ENCODE measurements around the gene GDAP1L1.
A peak's percentile ranks its signal among the peaks of the same experiment; 100 is the strongest.
"Not testable (repeated sequence)": the region's sequence is repeated elsewhere in the genome, so short reads cannot be mapped to it uniquely, and the experiment has no call there.

The GDAP1L1 gene

GRCh38 chr20:44221368-44221954 lies 25.6 kb upstream of the GDAP1L1 start:
- no peak for DNase-seq

DNA sequence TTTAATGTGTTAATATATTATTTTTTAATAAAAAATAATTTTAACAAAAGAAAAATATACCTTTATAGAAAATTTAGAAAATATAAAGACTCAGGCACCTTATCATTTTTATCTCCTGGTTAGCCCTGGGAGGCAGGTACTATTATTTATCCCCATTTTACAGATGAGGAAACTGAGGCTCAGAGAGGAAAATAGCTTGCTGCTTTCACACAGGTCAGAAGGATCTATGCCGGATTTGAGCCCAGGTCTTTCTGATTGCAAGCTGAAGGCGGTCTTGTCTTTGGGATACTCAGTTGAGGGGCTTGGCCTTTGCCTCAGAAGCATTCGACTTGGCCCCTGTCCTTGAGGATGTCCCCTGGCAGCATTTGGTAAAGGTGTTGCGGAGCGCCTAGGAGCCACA lies 25.1 kb upstream of the GDAP1L1 start:
- no peak for DNase-seq

DNA sequence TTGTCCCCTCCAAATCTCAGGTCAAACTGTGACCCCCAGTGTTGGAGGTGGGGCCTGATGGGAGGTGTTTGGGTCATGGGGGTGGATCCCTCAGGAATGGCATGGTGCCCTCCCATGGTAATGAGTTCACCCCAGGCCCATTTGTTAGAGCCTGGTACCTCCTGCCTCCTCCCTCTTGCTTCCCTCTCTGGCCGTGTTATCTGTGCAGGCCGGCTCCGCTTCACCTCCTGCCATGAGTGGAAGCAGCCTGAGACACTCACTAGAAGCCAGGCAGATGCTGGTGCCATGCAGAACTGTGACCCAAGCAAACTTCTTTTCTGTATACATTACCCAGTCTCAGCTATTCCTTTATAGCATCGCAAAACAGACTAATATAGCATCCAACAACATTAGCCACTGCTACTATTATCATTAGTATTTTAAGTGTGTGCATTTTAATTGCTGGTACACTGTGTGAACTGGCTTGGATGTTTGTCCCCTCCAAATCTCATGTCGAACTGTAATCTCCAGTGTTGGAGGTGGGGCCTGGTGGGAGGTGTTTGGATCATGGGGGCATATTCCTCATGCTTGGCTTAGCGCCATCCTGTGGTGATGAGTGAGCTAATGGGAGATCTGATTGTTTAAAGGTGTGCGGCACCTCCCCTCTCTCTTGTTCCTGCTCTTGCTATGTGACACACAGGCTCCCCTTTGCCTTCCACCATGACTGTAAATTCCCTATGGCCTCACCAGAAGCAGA lies 24.3 kb upstream of the GDAP1L1 start:
- no peak for DNase-seq

DNA sequence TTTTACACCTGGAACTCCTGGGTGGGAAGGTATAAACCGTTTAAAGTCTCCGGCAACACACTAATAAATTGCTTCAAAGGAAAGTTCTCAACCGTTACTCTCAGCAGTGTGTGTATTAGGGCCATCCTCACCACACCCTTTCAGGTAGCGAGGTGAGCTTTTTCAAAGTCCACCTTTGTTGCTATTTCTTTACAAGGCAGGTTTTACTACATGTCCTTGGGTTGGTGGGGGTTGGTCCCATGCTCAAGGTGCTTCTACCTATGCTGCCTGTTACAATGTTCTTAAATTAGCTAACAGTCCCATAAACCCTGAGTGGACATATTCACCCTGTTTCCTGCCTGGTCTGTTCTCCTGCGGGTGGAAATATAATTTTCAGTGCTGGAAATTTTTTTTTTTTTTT lies 23.4 kb upstream of the GDAP1L1 start:
- DNase-seq: no peak

- DNase-seq: no peak
These were observed 22.5 kb upstream of the GDAP1L1 start for GRCh38 chr20:44224637-44225036.

DNA sequence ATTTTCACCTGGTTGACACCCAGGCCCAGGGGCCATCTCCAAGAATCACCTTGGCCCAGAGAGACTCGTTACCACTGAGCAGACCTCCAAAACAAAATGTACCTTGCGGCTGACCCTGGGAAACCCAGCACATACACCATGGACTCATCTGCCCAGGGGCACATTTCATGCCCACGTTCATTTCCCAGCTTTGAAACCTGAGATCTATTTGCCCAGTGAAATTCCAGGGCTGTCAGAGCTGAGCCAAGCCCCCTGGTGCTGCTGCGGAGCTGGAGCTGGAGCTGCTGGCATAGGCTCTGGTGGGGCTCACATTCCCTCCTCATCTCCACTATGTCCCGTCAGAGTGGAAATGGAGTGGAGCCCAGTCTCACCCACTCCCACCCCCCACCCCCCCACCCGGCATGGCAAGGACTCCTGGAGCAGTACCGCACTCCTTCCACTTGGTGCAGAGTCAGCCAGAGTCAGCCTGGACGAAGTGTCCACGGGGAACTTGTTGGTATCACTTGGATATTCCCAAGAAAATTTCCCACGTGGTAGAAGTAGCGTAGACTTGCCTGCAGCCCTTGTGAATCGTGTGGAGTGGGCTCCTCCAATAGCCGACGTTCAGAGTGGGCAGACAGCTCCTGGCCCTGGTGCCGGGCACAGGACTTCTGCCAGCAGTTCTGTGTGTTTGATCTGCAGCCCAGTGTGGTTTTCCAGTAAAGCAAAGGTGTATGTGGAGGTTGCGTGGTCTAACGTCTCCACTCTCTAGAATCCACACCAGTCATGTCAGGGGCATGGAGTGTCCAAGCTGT lies 18.4 kb upstream of the GDAP1L1 start:
- DNase-seq: no peak

DNA sequence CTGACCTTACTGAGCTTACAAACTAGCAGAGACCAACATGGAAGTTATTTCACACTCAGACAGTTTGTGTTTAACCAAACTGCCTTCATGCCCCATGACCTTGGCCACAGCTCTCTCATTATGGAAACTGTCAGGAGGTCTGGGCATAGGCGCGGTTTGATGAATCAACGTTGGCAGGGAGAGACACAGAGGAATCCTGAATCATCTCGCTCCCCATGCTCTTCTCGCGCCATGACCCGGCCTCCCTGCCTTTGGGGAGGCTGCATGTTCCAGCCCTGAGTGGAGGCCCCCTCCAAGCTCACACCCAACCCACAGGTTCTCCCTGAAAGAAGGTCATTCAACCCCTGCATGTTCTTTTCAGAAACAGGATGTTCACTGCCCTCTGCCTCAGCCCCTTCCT lies 15.9 kb upstream of the GDAP1L1 start:
- no peak for DNase-seq

DNA sequence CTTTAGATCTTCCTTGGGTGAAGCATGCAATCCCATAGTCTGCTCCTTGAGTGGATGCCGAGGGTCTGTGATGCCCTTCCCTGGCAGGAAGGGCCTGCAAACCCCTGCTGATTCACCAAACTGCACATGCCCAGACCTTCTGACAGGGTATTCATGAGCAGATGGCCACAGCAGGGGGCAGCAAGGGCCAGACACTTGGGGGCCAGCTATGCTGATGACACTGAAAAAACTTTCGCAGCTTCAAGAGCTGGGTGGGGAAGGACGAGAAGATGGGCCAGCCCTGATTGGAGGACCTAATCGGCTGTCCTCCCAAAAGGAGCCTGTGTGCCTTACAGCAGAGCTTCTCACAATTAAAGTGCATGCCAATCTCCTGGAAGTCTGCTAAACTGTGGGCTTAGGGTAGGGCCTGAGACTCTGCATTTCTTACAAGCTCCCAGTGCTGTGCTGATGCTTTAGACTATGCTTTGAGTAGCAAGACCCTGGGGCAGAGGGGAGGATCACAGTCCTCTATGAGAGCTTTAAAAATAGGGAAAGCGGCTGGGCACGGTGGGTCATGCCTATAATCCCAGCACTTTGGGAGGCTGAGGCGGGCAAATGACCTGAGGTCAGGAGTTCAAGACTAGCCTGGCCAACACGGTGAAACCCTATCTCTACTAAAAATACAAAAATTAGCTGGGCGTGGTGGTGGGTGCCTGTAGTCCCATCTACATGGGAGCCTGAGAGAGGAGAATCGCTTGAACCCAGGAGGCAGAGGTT lies 15.2 kb upstream of the GDAP1L1 start:
- peak; percentile 54 for DNase-seq

GRCh38 chr20:44232469-44232856 lies 14.6 kb upstream of the GDAP1L1 start:
- not testable (repeated sequence) for DNase-seq

- DNase-seq: no peak
These were observed 13.6 kb upstream of the GDAP1L1 start for GRCh38 chr20:44233436-44234016.

GRCh38 chr20:44234566-44235317 lies 12.4 kb upstream of the GDAP1L1 start:
- no peak for DNase-seq

DNA sequence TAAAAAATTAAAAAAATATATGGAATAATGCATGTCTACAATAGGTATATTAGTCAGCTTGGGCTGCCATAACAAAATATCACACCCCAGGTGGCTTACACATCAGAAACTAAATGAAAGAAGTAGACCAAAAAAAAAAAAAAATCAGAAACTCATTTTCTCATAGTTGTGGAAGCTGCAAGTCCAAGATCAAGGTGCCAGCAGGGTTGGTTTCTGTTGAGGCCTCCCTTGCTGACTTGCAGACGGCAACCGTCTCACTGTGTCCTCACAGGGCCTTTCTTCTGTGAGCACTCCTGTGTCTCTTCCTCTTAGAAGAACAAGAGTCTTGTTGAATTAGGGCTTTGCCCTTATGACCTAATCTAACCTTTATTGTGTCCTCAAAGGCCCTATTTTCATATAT lies 11.4 kb upstream of the GDAP1L1 start:
- no peak for DNase-seq

DNA sequence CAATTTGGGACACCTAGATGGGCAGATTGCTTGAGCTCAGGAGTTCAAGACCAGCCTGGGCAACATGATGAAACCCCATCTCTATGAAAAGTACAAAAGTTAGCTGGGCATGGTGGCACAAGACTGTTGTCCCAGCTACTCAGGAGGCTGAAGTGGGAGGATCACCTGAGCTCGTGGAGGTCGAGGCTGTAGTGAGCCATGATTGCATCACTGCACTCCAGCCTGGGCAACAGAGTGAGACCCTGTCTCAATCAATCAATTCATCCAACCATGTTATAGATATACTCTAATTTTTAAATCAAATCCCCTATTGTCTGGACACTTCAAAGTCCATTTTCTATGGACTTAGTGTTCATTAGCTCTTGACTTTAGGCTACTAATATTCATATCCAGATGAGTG lies 10.3 kb upstream of the GDAP1L1 start:
- DNase-seq: not testable (repeated sequence)

- DNase-seq: no peak
These were observed 5.3 kb upstream of the GDAP1L1 start for GRCh38 chr20:44241796-44242195.

DNA sequence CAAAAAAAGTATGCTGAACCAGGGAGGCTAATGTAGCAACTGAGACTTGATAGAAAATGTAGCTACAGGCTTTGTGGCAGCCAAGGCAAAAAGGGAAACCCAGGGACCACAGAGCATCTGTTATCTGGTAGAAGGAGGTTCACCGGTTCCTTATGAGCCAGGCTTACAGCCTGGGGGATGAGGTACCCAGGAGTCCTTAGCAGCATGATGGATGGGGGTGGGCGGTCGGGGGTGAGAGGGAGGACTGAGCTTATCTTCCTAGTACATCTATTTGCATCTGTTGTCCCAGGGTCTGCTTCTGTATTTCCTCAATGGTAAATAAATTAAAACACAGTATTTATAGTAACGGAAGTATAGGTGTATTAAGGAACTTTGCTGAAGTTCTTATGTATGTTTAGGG lies 1.1 kb upstream of the GDAP1L1 start:
- DNase-seq: no peak

GRCh38 chr20:44247586-44248409 lies 690 bp downstream of the GDAP1L1 start:
- peak; percentile 80 for DNase-seq

DNA sequence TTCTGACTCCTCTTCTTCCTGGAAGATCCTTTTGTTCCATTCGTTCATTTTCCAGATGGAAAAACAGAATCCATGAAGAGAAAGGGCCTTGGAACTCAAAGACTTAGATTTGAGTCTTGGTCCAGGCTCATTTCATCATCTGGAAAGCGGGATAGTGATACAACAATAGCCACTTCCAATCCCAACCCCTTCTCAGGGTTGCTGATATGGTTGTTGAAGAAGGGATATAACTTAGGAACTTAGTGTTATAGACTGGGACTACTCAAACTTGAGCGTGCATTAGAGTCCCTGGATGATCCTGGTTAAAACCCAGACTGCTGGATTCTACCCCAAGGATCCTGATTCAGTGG lies 1.3 kb downstream of the GDAP1L1 start:
- DNase-seq: no peak

- DNase-seq: no peak
These were observed 4.2 kb downstream of the GDAP1L1 start for GRCh38 chr20:44251284-44251683.

GRCh38 chr20:44253528-44253927 lies 6.4 kb downstream of the GDAP1L1 start:
- DNase-seq: no peak

DNA sequence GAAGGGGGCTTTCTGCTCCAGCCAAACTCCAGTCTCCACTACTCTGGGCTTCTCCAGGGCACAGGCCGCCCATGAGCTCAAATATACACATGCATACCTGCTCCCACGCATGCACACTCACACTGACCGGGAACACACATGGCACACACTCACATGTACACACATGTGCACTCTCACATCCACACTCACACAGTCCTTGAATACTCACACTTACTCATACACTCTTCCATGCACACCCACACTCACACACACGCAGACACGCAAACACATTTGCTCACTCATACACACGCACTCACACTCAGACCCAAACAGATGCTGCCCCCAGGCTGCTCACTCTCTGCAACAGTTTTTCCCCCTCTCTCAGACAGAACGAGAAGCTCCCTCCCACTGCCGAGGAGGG lies 7.0 kb downstream of the GDAP1L1 start:
- DNase-seq: no peak

GRCh38 chr20:44255942-44256341 lies 8.8 kb downstream of the GDAP1L1 start:
- DNase-seq: no peak
